Germinal center (tissue), 1 donor: ENCODE measurements around the gene RNF4.
"Not testable (repeated sequence)": the region's sequence is repeated elsewhere in the genome, so short reads cannot be mapped to it uniquely, and the experiment has no call there.

ENCODE experiments used
- DNase-seq: peaks from one replicate; pipeline ENCODE4 v3.0.0; 2012; ENCODE audit warnings: mixed read lengths, low spot score

The RNF4 gene

DNA sequence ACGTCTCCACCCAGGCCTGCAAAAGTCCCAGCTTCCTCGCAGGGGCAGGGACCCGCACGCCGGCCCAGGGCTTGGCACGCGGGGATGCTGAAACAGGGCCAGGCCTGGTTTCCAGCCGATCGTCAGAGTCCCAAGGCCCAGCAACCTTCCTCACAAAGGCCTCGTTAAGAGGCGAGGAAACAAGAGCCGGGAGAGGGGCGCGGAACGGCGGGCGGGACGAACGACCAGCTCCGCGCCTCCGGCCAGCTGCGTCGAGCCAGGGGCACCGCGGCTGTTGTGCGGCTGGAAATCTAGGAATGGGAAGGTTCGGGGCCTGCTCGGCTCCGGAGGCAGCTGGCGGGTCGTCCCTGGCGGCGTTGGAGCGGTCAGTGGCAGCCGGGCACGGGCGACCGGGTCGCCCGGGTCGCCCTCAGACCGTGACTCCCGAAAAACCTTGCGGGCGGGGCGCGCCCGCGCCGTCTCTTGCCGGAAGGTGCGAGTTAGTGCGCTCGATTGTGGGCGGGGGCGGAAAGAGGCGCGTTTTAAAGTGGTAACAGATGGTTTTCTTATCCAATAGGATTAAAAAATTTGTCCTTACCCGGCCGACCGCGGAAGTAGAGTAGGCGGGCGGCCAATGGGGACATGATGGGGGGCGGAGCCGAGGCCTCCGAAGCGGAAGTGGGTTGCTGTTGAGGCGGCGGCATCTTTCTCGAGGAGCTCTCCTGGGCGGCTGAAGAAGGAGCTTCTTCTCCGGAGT, at the start of gene RNF4:
RNF4 (plus strand) TSS at position 651 of the 736 bp plus-strand sequence. CDS start 21,388 bp downstream, outside the sequence.
- peak; percentile 99 for DNase-seq

DNA sequence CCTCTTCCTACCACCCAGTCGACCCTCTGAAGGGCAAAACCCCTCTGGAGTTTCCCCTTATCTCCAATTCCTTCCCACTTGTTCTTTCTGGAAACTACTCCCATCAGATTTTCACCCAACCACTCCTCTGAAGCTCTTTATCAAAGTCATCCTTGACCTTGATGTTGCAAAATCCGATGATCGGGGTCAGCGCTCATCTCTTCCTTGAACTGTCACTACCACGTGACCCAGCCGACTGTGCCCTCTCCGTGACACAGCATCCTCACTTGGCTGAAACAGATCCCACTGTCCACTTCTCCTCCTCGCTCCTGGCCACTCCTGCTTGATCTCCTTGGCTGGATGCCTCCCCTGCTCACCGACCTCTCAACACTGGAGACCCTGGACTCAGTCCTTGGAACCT, 49.1 kb upstream of the RNF4 start:
- no peak for DNase-seq

DNA sequence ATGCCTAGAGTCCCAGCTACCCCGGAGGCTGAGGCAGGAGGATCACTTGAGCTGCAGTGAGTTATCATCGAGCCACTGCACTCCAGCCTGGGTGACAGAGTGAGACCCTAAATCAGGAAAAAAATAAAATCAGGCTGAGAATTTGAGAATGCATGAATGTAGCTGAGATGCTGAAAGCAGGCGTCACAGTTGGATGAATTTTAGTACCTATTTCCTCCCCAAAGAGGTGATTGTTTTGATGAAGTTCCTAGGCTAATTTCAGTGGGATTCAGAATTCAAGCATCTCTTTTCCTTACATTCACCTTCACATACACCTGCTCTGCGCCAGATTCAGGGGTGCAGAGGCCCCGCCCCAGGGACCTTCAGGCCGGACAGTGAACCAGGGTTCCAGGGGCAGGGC, 47.0 kb upstream of the RNF4 start:
- DNase-seq: no peak

DNA sequence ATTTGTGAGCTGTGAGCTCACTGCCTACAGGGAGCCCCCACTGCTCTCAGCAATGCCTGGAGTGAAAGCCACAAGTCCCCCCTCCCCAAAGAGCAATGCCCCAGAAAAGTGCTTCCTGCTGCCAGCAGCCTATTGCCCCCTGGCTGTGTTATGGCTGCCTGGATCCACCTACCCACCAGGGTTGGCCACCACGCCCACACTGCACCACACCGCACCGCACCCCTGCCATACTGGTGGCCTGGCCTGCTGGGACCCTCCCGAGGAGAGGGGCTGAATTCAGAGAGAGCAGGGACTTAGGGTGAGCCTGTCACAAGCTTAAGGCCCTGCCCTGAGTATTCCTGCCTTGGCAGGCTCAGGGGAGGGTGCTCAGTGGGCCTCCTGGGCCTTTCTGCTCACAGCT, 45.8 kb upstream of the RNF4 start:
- DNase-seq: no peak

DNA sequence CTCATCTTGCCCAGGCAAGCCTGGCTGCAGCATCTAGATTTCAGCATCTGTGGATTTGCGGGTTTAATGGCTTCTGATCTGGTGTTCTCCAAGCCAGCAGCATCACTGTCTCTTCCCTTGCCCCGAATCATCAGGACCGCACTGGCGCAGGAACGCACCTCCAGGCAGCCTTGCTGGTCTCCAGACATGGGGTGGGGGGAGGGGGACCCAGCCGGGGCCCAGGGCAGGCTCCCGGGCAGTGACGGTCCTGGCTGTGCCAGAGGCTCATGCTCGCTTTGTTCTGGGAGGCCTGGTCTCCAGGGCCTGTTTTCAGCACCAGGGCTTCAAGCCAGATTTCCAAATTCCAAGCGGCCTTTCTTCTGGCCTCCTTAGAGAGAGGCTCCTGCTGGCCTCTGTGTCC, 45.2 kb upstream of the RNF4 start:
- no peak for DNase-seq

GRCh38 chr4:2424581-2424980, 44.3 kb upstream of the RNF4 start:
- no peak for DNase-seq

GRCh38 chr4:2425386-2426068, 43.4 kb upstream of the RNF4 start:
- DNase-seq: no peak

GRCh38 chr4:2426069-2426397, 42.9 kb upstream of the RNF4 start:
- DNase-seq: no peak

- no peak for DNase-seq
Measured at GRCh38 chr4:2426711-2427275, 42.1 kb upstream of the RNF4 start.

GRCh38 chr4:2427383-2428334, 41.2 kb upstream of the RNF4 start:
- DNase-seq: no peak

- DNase-seq: no peak
Measured at GRCh38 chr4:2428496-2429213, 40.3 kb upstream of the RNF4 start.

DNA sequence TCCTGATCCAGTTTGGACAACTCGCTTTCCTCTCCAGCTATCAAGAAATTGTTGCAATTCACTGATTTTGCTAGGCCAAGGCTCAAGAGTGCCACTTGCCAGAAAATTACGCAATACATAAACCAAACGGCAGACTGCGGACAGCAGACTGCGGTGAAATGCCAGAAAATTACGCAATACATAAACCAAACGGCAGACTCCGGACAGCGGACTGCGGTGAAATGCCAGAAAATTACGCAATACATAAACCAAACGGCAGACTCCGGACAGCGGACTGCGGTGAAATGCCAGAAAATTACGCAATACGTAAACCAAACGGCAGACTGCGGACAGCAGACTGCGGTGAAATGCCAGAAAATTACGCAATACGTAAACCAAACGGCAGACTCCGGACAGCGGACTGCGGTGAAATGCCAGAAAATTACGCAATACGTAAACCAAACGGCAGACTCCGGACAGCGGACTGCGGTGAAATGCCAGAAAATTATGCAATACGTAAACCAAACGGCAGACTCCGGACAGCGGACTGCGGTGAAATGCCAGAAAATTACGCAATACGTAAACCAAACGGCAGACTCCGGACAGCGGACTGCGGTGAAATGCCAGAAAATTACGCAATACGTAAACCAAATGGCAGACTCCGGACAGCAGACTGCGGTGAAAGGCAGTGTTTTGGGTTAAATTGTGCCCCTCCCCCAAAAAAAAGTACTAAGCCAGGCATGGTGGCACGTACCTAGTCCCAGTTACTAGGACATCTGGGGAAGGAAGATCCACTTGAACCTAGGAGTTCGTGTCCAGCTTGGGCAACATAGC, 38.8 kb upstream of the RNF4 start:
- not testable (repeated sequence) for DNase-seq

GRCh38 chr4:2432004-2432403, 36.9 kb upstream of the RNF4 start:
- no peak for DNase-seq

DNA sequence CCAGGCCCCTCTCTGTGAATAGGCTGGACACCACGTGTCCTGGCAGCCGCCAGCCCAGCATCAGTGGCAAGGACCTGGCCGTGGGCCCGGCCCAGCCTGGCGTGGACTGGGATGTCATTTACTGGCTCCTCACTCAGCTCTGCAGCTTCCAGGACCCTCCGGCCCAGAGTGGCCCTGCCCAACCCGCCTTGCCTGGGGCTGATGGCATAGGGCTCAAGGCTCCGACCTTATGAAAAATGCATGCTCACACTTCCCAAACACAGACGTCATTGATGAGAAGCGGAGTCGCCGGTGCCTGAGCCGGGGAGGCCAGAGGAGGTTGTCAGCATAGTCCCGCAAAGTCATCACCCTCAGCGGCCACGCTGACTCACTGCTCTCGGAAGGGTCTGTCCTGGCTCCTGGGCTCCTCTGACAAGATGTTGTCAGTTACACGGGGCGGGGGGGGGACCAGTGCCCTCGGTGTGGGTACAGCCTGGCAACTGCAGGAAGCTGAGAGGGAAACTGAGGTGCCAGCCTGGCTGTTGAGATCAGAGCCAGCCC, 35.8 kb upstream of the RNF4 start:
- no peak for DNase-seq

DNA sequence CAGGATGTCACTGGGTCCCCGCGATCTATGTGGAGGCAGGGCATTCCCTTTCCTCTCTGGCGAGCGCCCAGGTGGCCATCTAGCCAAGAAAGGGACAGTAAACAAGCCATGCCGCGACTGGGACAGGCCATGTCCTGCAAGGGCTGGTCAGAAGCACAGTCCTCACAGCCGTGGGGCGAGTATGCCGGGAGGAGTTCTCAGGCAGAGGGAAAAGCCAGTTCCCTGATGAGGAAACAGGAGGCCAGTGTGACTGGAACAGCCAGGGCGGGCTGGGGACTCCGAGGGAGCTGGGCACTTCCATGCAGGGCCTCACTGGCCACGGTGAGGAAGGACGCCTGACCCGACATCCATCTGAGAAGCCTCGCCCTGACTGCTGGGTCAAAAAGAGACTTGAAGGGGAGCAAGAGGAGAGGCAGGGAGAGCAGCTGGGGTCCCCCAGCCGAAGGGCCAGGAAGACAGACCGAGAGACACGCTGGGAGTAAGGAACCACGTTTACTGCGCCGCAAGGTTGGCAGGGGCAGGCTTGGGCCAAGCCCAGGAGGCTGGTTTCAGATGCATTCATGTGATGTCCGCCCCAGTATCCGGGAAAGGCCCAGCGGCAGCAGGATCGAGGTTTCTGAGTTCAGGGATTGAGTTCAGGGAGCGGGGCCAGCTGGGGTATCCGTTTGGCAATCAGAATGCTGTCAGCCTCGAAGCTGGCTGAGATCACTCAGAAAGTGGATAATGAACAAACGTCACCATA, 35.1 kb upstream of the RNF4 start:
- DNase-seq: no peak

GRCh38 chr4:2434420-2434819, 34.5 kb upstream of the RNF4 start:
- DNase-seq: no peak

GRCh38 chr4:2436301-2436700, 32.6 kb upstream of the RNF4 start:
- no peak for DNase-seq

DNA sequence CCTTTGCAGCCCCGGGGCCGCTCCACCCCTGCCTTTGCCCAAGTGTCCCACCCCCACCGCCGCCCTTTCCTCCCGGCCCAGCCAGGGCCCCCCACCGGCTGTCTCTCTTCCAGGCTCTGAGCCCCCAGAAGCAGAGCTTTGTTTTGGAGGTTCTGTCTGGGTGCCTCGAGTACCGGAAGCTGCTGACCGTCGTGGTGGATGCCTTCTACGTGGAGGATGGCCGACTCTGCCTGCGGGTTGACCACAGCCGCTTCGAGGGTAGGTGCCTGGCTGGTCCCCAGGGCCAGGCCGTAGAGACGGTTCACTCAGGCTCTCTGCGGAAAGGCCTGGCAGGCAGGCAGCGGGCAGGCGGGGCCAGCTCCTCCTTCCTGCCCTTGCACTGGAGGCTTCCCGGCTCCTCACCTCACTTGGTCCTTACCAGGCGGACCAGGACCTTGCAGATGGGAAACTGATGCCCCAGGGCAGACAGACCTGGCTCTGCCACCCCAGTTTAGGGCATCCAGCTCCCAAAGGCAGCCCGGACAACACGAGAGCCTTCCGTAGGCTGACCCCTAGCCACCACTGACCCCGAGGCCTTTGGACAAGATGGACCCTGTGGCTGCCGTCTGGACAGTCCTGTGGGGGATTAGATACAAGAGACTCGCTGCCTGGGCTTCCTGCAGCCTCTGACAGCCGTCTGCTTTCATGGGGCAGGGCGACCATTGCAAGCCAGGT, 32.0 kb upstream of the RNF4 start:
- no peak for DNase-seq
